H9 (cell line): ENCODE measurements around the gene RGP1. TPM values are rescaled to one million over a fixed set of nuclear protein-coding genes. Genes with fewer than 3 reads are reported as not detected.

Experiments used
- DNase-seq: peaks from one replicate; pipeline ENCODE4 v3.0.0-alpha.2; 2017
- H2AFZ ChIP-seq: one replicate; pipeline ENCODE4 v1.6.1; 2013; ENCODE audit warnings: mild to moderate bottlenecking, low read length, control low read depth, moderate library complexity
- H2AK5ac ChIP-seq: 2 replicates; pipeline ENCODE4 v1.6.1; 2013; ENCODE audit warnings: low read length, control low read depth, mixed read lengths; ENCODE audit not compliant: insufficient read length
- H2BK120ac ChIP-seq: one replicate; pipeline ENCODE4 v1.6.1; 2013; ENCODE audit warnings: low read depth, mild to moderate bottlenecking, low read length, control low read depth, inconsistent platforms; ENCODE audit not compliant: poor library complexity, severe bottlenecking
- H2BK12ac ChIP-seq: 2 replicates; pipeline ENCODE4 v1.6.1; 2013; ENCODE audit warnings: low read length, control low read depth, mixed read lengths, low read depth; ENCODE audit not compliant: insufficient read length
- H2BK15ac ChIP-seq: 2 replicates; pipeline ENCODE4 v1.6.1; 2013; ENCODE audit warnings: low read depth, low read length, control low read depth
- H2BK20ac ChIP-seq: one replicate; pipeline ENCODE4 v1.6.1; 2013; ENCODE audit warnings: low read depth, mild to moderate bottlenecking, low read length, control low read depth, inconsistent platforms; ENCODE audit not compliant: poor library complexity, severe bottlenecking
- H2BK5ac ChIP-seq: 2 replicates; pipeline ENCODE4 v1.6.1; 2013; ENCODE audit warnings: low read length, control low read depth, mixed read lengths; ENCODE audit not compliant: insufficient read length
- H3K14ac ChIP-seq: 2 replicates; pipeline ENCODE4 v1.6.1; 2013; ENCODE audit warnings: low read length, control low read depth; ENCODE audit not compliant: insufficient read depth
- H3K18ac ChIP-seq: 2 replicates; pipeline ENCODE4 v1.6.1; 2013; ENCODE audit warnings: low read depth, mild to moderate bottlenecking, mixed read lengths, low read length, control low read depth; ENCODE audit not compliant: insufficient read length
- H3K23ac ChIP-seq: 2 replicates; pipeline ENCODE4 v1.6.1; 2013; ENCODE audit warnings: low read length, control low read depth, mixed read lengths, low read depth; ENCODE audit not compliant: insufficient read length
- H3K23me2 ChIP-seq: 2 replicates; pipeline ENCODE4 v1.6.1; 2013; ENCODE audit warnings: low read depth, mild to moderate bottlenecking, mixed read lengths, low read length, control low read depth; ENCODE audit not compliant: insufficient read length, poor library complexity, severe bottlenecking
- H3K27ac ChIP-seq: 2 replicates; pipeline ENCODE4 v1.5.1; 2013; ENCODE audit warnings: low read length, control low read depth, mixed read lengths, low read depth; ENCODE audit not compliant: insufficient read length
- H3K27me3 ChIP-seq: 2 replicates; pipeline ENCODE4 v1.6.1; 2013; ENCODE audit warnings: low read length, control low read depth, inconsistent platforms; ENCODE audit not compliant: insufficient read depth
- H3K4ac ChIP-seq: 2 replicates; pipeline ENCODE4 v1.6.1; 2013; ENCODE audit warnings: low read depth, mild to moderate bottlenecking, control low read depth, inconsistent platforms, low read length, moderate library complexity
- H3K4me1 ChIP-seq: 2 replicates; pipeline ENCODE4 v1.6.1; 2013; ENCODE audit warnings: low read length, control low read depth, inconsistent platforms; ENCODE audit not compliant: insufficient read depth
- H3K4me2 ChIP-seq: 2 replicates; pipeline ENCODE4 v1.6.1; 2013; ENCODE audit warnings: low read length, control low read depth, mixed read lengths; ENCODE audit not compliant: insufficient read length, insufficient read depth
- H3K56ac ChIP-seq: 2 replicates; pipeline ENCODE4 v1.6.1; 2013; ENCODE audit warnings: low read depth, mild to moderate bottlenecking, mixed read lengths, low read length, control low read depth; ENCODE audit not compliant: insufficient read length
- H3K79me1 ChIP-seq: 2 replicates; pipeline ENCODE4 v1.6.1; 2013; ENCODE audit warnings: low read depth, mild to moderate bottlenecking, moderate library complexity, low read length, control low read depth, inconsistent platforms; ENCODE audit not compliant: insufficient read depth, poor library complexity, severe bottlenecking
- H3K79me2 ChIP-seq: 2 replicates; pipeline ENCODE4 v1.6.1; 2013; ENCODE audit warnings: low read length, control low read depth, inconsistent platforms; ENCODE audit not compliant: insufficient read depth
- H3K9ac ChIP-seq: 2 replicates; pipeline ENCODE4 v1.6.1; 2013; ENCODE audit warnings: low read length, control low read depth, mixed read lengths; ENCODE audit not compliant: insufficient read length; ENCODE audit errors: extremely low read depth
- H3K9me3 ChIP-seq: one replicate; pipeline ENCODE4 v1.6.1; 2013; ENCODE audit warnings: low read depth, low read length, inconsistent platforms; ENCODE audit not compliant: control insufficient read depth
- H3T11ph ChIP-seq: one replicate; pipeline ENCODE4 v1.6.1; 2013; ENCODE audit warnings: mild to moderate bottlenecking, low read length, control low read depth, inconsistent platforms
- H4K20me1 ChIP-seq: one replicate; pipeline ENCODE4 v1.6.1; 2013; ENCODE audit not compliant: control insufficient read depth, insufficient read length, insufficient read depth
- H4K5ac ChIP-seq: 2 replicates; pipeline ENCODE4 v1.6.1; 2013; ENCODE audit warnings: low read depth, mild to moderate bottlenecking, mixed read lengths, low read length, control low read depth; ENCODE audit not compliant: insufficient read length
- H4K8ac ChIP-seq: replicated peaks from 2 replicates; pipeline ENCODE4 v1.6.1; 2013; ENCODE audit warnings: low read length, control low read depth, mixed read lengths, low read depth; ENCODE audit not compliant: insufficient read length
- H4K91ac ChIP-seq: 2 replicates; pipeline ENCODE4 v1.6.1; 2013; ENCODE audit warnings: low read depth, mild to moderate bottlenecking, moderate library complexity, mixed read lengths, low read length, control low read depth; ENCODE audit not compliant: insufficient read length
- H3K27ac Mint-ChIP-seq, 3 experiments: 2 replicates in 2 of 3; 3 replicates in 1 of 3; pipeline ENCODE4 v1.8.0; 2020 to 2021; ENCODE audit warnings: mixed read lengths in 3 of 3, mild to moderate bottlenecking in 1 of 3, moderate library complexity in 1 of 3
- H3K27me3 Mint-ChIP-seq: 2 replicates; pipeline ENCODE4 v1.8.0; 2021; ENCODE audit warnings: low read depth, mild to moderate bottlenecking, moderate library complexity, mixed read lengths
- H3K36me3 Mint-ChIP-seq, 3 experiments: 2 replicates in 2 of 3; 3 replicates in 1 of 3; pipeline ENCODE4 v1.8.0; 2020 to 2021; ENCODE audit warnings: low read depth in 3 of 3, mixed read lengths in 3 of 3; ENCODE audit not compliant: insufficient read depth in 1 of 3
- H3K4me1 Mint-ChIP-seq, 2 experiments: 2 replicates each; pipeline ENCODE4 v1.8.0; 2020; ENCODE audit warnings: mixed read lengths in 2 of 2
- H3K4me3 Mint-ChIP-seq, 2 experiments: 2 replicates in 1 of 2; 3 replicates in 1 of 2; pipeline ENCODE4 v1.8.0; 2020 to 2021; ENCODE audit warnings: mild to moderate bottlenecking in 2 of 2, mixed read lengths in 2 of 2, moderate library complexity in 1 of 2
- H3K9me3 Mint-ChIP-seq, 2 experiments: 2 replicates in 1 of 2; 3 replicates in 1 of 2; pipeline ENCODE4 v1.8.0; 2020; ENCODE audit warnings: mild to moderate bottlenecking in 2 of 2, mixed read lengths in 2 of 2, moderate library complexity in 1 of 2
- WGBS: extraction: QIAGEN DNeasy Blood & Tissue Kit; methylation state at CpG from one replicate; pipeline ENCODE4 v1.1.7; 2013; ENCODE audit warnings: missing lambda C conversion rate, low lambda C conversion rate, mixed read lengths; ENCODE audit not compliant: insufficient read length; ENCODE audit errors: extremely low coverage; 5-methylcytosine and 5-hydroxymethylcytosine counted together
- total RNA-seq: library from RNA; stranded (reverse); gene quantifications from 2 replicates; pipeline ENCODE4 v1.2.1, GENCODE V29; 2021
- TF ChIP-seq, protein P1 (sequence below): fragments of 200-600 bp; sonication (generic); conservative IDR thresholded peaks from 3 replicates; pipeline ENCODE4 v1.8.0; 2021; ENCODE audit warnings: antibody characterized with exemption, mild to moderate bottlenecking

RGP1 gene
- total RNA-seq, 1 experiment from 2014 or later, result 25.7 TPM

- no peak overlapping the region for H3K27ac ChIP-seq
- no peaks in the 10 kb centered on the region for H3K9me3 ChIP-seq
- no peak overlapping the region for H4K8ac ChIP-seq
- Mint-ChIP-seq H3K27me3 (no peaks in the 10 kb centered on the region), H3K4me1 (peaks cover under 1 to 4% of the 10 kb centered on the region in 2 experiments), H3K4me3 (no peak overlapping the region), H3K36me3 (no peaks in the 10 kb centered on the region), H3K9me3 (no peaks in the 10 kb centered on the region), H3K27ac (no peak overlapping the region)
- TF ChIP-seq, protein P1, sequence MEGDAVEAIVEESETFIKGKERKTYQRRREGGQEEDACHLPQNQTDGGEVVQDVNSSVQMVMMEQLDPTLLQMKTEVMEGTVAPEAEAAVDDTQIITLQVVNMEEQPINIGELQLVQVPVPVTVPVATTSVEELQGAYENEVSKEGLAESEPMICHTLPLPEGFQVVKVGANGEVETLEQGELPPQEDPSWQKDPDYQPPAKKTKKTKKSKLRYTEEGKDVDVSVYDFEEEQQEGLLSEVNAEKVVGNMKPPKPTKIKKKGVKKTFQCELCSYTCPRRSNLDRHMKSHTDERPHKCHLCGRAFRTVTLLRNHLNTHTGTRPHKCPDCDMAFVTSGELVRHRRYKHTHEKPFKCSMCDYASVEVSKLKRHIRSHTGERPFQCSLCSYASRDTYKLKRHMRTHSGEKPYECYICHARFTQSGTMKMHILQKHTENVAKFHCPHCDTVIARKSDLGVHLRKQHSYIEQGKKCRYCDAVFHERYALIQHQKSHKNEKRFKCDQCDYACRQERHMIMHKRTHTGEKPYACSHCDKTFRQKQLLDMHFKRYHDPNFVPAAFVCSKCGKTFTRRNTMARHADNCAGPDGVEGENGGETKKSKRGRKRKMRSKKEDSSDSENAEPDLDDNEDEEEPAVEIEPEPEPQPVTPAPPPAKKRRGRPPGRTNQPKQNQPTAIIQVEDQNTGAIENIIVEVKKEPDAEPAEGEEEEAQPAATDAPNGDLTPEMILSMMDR, result no peak
- H3T11ph ChIP-seq, result no peak overlapping the region
- H2BK15ac ChIP-seq, result no peak overlapping the region
- H3K79me1 ChIP-seq, result no peaks in the 10 kb centered on the region
- no peak overlapping the region for H2BK20ac ChIP-seq
- H3K27me3 ChIP-seq, result no peaks in the 10 kb centered on the region
- no peak overlapping the region for H2AK5ac ChIP-seq
- H3K4me1 ChIP-seq, result no peaks in the 10 kb centered on the region
- H4K20me1 ChIP-seq, result no peaks in the 10 kb centered on the region
- no peak overlapping the region for H3K23ac ChIP-seq
- no peak overlapping the region for H2BK5ac ChIP-seq
- no peak overlapping the region for H4K91ac ChIP-seq
- no peaks in the 10 kb centered on the region for H3K23me2 ChIP-seq
- no peak overlapping the region for H3K4me2 ChIP-seq
- H3K56ac ChIP-seq, result no peak overlapping the region
- H3K18ac ChIP-seq, result no peak overlapping the region
- no peak overlapping the region for H3K14ac ChIP-seq
- no CpG with 5 or more reads among the region's 1 CpG for WGBS
- H2AFZ ChIP-seq, result no peak overlapping the region
- no peak overlapping the region for H4K5ac ChIP-seq
- H2BK12ac ChIP-seq, result no peak overlapping the region
- no peak for DNase-seq
- no peaks in the 10 kb centered on the region for H3K79me2 ChIP-seq
- no peak overlapping the region for H2BK120ac ChIP-seq
- no peak overlapping the region for H3K4ac ChIP-seq
- no peak overlapping the region for H3K9ac ChIP-seq
Measured at GRCh38 chr9:35769763-35770162, 20.7 kb downstream of the RGP1 start.
